Thymus (tissue), 14 donors: ENCODE data around the gene RBCK1. TPM values are rescaled to one million over a fixed set of nuclear protein-coding genes. Genes with fewer than 3 reads are reported as not detected.

Experiments used
- DNase-seq, 9 donors: peaks; one replicate each; pipeline ENCODE4 v3.0.0-alpha.2; 2013; ENCODE audit warnings: low spot score in 9 of 9, low read depth in 6 of 9, missing footprints in 1 of 9
- H3K27ac ChIP-seq, 2 donors: one replicate each; pipeline ENCODE4 v1.5.1; 2013; ENCODE audit warnings: control low read depth in 1 of 2, low read depth in 1 of 2, low read length in 1 of 2, mild to moderate bottlenecking in 1 of 2, moderate library complexity in 1 of 2
- H3K27me3 ChIP-seq, 2 donors: one replicate each; pipeline ENCODE4 v1.5.1; 2013; ENCODE audit warnings: low read length in 1 of 2; ENCODE audit not compliant: control insufficient read depth in 2 of 2, insufficient read depth in 1 of 2
- H3K36me3 ChIP-seq, 2 donors: one replicate each; pipeline ENCODE4 v1.5.1; 2013; ENCODE audit warnings: low read length in 1 of 2, mild to moderate bottlenecking in 1 of 2, moderate library complexity in 1 of 2; ENCODE audit not compliant: control insufficient read depth in 2 of 2, insufficient read depth in 2 of 2
- H3K4me1 ChIP-seq, 2 donors: one replicate each; pipeline ENCODE4 v1.5.1; 2013; ENCODE audit warnings: low read length in 2 of 2; ENCODE audit not compliant: control insufficient read depth in 2 of 2, insufficient read depth in 2 of 2
- H3K4me3 ChIP-seq, 2 donors: one replicate each; pipeline ENCODE4 v1.5.1; 2013; ENCODE audit warnings: low read length in 2 of 2, control low read depth in 1 of 2, mild to moderate bottlenecking in 1 of 2
- H3K9me3 ChIP-seq, 2 donors: one replicate each; pipeline ENCODE4 v1.5.1; 2013; ENCODE audit warnings: low read length in 1 of 2, mild to moderate bottlenecking in 1 of 2; ENCODE audit not compliant: control insufficient read depth in 2 of 2, insufficient read depth in 1 of 2
- WGBS: extraction: QIAGEN DNeasy Blood & Tissue Kit; methylation state at CpG from one replicate; pipeline ENCODE4 v1.1.7; 2013; 5-methylcytosine and 5-hydroxymethylcytosine counted together
- long read RNA-seq, 10 donors: transcript quantifications; one replicate each; lab custom pipeline, GENCODE V29; 2026
- polyA plus RNA-seq: library from polyadenylated mRNA; stranded (reverse); fragments of 200-250 nt; gene quantifications from one replicate; pipeline ENCODE4 v1.2.3, GENCODE V29; 2013
- total RNA-seq: library from RNA; stranded (reverse); fragments of 120-200 nt; gene quantifications from one replicate; pipeline ENCODE4 v1.2.4, GENCODE V29; 2013
- donor health status: healthy.

The RBCK1 gene
- 53.2 TPM for total RNA-seq
- 140 TPM for polyA plus RNA-seq
- long read RNA-seq, donor 1, partial matches to known transcripts = 0 of 1 reads
- long read RNA-seq, donor 1, other reads (novel, unspliced or antisense) = 0 of 1 reads
- long read RNA-seq, donor 2, transcript RBCK1-213 (3 exons, 1,200 nt) = minor isoform, 25 of 88 reads
- long read RNA-seq, donor 2, transcript RBCK1-202 (12 exons, 2,774 nt) = major isoform, 27 of 88 reads
- long read RNA-seq, donor 2, partial matches to known transcripts = 27 of 88 reads
- long read RNA-seq, donor 2, other reads (novel, unspliced or antisense) = 0 of 88 reads
- long read RNA-seq, donor 3, transcript RBCK1-213 (3 exons, 1,200 nt) = major isoform, 25 of 54 reads
- long read RNA-seq, donor 3, transcript RBCK1-202 (12 exons, 2,774 nt) = minor isoform, 16 of 54 reads
- long read RNA-seq, donor 3, partial matches to known transcripts = 7 of 54 reads
- long read RNA-seq, donor 3, other reads (novel, unspliced or antisense) = 0 of 54 reads
- long read RNA-seq, donor 4, transcript RBCK1-213 (3 exons, 1,200 nt) = major isoform, 8 of 29 reads
- long read RNA-seq, donor 4, transcript RBCK1-202 (12 exons, 2,774 nt) = major isoform, 8 of 29 reads
- long read RNA-seq, donor 4, partial matches to known transcripts = 12 of 29 reads
- long read RNA-seq, donor 4, other reads (novel, unspliced or antisense) = 0 of 29 reads
- long read RNA-seq, donor 5, transcript RBCK1-202 (12 exons, 2,774 nt) = minor isoform, 15 of 92 reads
- long read RNA-seq, donor 5, transcript RBCK1-213 (3 exons, 1,200 nt) = major isoform, 26 of 92 reads
- long read RNA-seq, donor 5, partial matches to known transcripts = 38 of 92 reads
- long read RNA-seq, donor 5, other reads (novel, unspliced or antisense) = 0 of 92 reads
- long read RNA-seq, donor 6, transcript RBCK1-213 (3 exons, 1,200 nt) = major isoform, 12 of 27 reads
- long read RNA-seq, donor 6, transcript RBCK1-202 (12 exons, 2,774 nt) = minor isoform, 8 of 27 reads
- long read RNA-seq, donor 6, partial matches to known transcripts = 0 of 27 reads
- long read RNA-seq, donor 6, other reads (novel, unspliced or antisense) = 0 of 27 reads
- long read RNA-seq, donor 7, transcript RBCK1-213 (3 exons, 1,200 nt) = major isoform, 11 of 19 reads
- long read RNA-seq, donor 7, partial matches to known transcripts = 0 of 19 reads
- long read RNA-seq, donor 7, other reads (novel, unspliced or antisense) = 0 of 19 reads
- long read RNA-seq, donor 8, transcript RBCK1-213 (3 exons, 1,200 nt) = major isoform, 5 of 9 reads
- long read RNA-seq, donor 8, partial matches to known transcripts = 0 of 9 reads
- long read RNA-seq, donor 8, other reads (novel, unspliced or antisense) = 0 of 9 reads
- long read RNA-seq, donor 9, transcript RBCK1-213 (3 exons, 1,200 nt) = major isoform, 13 of 20 reads
- long read RNA-seq, donor 9, partial matches to known transcripts = 0 of 20 reads
- long read RNA-seq, donor 9, other reads (novel, unspliced or antisense) = 0 of 20 reads
- long read RNA-seq, donor 10, transcript RBCK1-213 (3 exons, 1,200 nt) = major isoform, 16 of 38 reads
- long read RNA-seq, donor 10, transcript RBCK1-202 (12 exons, 2,774 nt) = minor isoform, 9 of 38 reads
- long read RNA-seq, donor 10, partial matches to known transcripts = 7 of 38 reads
- long read RNA-seq, donor 10, other reads (novel, unspliced or antisense) = 0 of 38 reads

DNA sequence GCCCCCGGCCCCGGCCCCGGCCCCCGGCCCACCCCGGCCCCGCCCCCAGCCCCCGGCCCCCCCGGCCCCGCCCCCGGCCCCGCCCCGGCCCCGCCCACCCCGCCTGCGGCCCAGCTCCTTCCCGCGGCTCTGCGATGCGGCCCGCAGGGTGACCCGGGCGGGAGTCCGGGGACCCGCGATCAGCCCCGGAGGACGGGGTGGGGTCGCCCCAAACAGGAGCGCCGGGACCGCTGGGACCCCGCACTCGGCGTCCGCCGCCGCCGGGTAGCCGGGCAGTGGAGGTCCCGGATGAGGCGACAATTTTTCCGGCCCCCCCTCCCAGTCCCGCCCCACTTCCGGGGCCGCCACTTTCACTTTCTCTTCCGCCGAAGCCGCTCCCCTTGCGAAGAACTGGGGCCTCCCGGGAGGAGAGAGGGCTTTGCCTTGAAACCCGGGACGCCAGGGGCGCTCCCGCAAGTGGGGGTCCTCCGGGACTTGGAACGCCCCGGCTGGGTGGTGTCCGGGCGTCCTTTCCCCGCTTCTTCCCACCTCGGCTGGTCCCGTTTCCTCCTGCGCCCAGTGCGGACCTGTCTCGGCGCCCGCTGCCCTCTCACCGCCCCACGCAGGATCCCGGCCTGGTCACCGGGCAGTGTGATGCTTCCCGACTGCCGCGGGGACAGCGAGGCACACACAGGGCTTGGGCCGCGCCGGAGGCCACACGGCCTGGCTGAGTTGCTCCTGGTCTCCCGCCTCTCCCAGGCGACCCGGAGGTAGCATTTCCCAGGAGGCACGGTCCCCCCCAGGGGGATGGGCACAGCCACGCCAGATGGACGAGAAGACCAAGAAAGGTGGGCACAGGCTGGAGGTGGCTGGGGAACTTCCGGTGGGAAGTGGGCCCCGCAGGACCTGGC, at the start of gene RBCK1:
Gene RBCK1 (plus strand): TSS at position 347 of the 890 bp plus-strand sequence. CDS start 459 bp downstream, at position 806.
- under 1% methylated on average over 77 of the region's 87 CpGs for WGBS
- Histone ChIP-seq H3K27ac (peak within 1 kb of the TSS; percentile 92 to 98), H3K4me1 (peaks cover 25 to 28% of the 10 kb centered on the region in 2 donors), H3K36me3 (peaks cover 12 to 19% of the 10 kb centered on the region in 2 donors), H3K27me3 (no peaks in the 10 kb centered on the region), H3K4me3 (peak within 1 kb of the TSS; percentile 98), H3K9me3 (peaks cover 1 to 5% of the 10 kb centered on the region in 2 donors)
- peak in 8 of 9 donors; percentile 71 to 95 (median 85) for DNase-seq

DNA sequence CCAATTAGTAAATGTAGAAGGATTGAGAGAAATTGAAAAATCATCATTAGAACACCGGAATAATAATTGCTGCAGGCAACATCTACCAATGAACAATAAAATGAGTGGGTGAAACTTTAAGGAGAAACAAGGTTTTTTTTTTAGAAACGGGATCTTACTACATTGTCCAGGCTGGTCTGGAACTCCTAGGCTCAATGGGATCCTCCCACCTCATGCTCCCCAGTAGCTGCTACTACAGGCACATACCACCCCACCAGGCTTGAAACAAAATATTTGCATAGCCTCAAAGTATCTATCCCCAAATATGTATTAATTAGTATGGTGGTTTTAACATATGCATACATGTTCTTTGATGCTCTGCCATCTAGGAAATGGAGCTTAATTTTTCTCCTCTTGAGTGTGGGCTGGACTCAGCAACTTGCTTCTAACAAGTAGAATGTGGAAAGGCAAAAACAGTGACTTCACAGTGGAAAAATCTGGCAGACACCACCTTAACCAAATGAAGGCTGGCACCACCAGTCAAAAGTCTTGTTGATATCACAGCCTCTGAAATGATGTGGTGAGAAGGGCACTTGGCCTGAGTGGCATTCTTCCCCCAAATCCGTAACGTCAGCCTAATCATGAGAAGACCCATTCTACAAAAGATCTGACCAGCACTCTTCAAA, 49.1 kb upstream of the RBCK1 start:
- no peak overlapping the region for H3K4me3 ChIP-seq

GRCh38 chr20:361561-361960, 46.5 kb upstream of the RBCK1 start:
- Histone ChIP-seq H3K36me3 (no peaks in the 10 kb centered on the region), H3K4me3 (no peak overlapping the region), H3K27ac (no peak overlapping the region), H3K27me3 (no peaks in the 10 kb centered on the region), H3K4me1 (peaks cover 11 to 18% of the 10 kb centered on the region in 2 donors), H3K9me3 (no peaks in the 10 kb centered on the region)
- no peak for DNase-seq
- WGBS = 95% methylated on average over 8 of the region's 8 CpGs

More for the DNA sequence above, 49.1 kb upstream of the RBCK1 start:
- Histone ChIP-seq H3K36me3 (no peaks in the 10 kb centered on the region), H3K27me3 (no peaks in the 10 kb centered on the region), H3K9me3 (no peaks in the 10 kb centered on the region), H3K27ac (no peak overlapping the region), H3K4me1 (peaks cover 0 to 3% of the 10 kb centered on the region in 2 donors)
- 97% methylated on average over 4 of the region's 4 CpGs for WGBS
- no peak for DNase-seq

- 72% methylated on average over 13 of the region's 13 CpGs for WGBS
- H3K4me3 ChIP-seq = no peak overlapping the region
- no peaks in the 10 kb centered on the region for H3K9me3 ChIP-seq
- DNase-seq = no peak
- H3K4me1 ChIP-seq = peaks cover 11 to 21% of the 10 kb centered on the region in 2 donors
- H3K27ac ChIP-seq = no peak overlapping the region
- H3K36me3 ChIP-seq = no peaks in the 10 kb centered on the region
- H3K27me3 ChIP-seq = no peaks in the 10 kb centered on the region
Measured at GRCh38 chr20:362271-363254, 45.5 kb upstream of the RBCK1 start.

- no peak for DNase-seq
- Histone ChIP-seq H3K9me3 (no peaks in the 10 kb centered on the region), H3K27ac (no peak overlapping the region), H3K36me3 (no peaks in the 10 kb centered on the region), H3K4me3 (no peak overlapping the region), H3K4me1 (peaks cover 11 to 21% of the 10 kb centered on the region in 2 donors), H3K27me3 (no peaks in the 10 kb centered on the region)
- WGBS = 92% methylated on average over 13 of the region's 13 CpGs
Measured at GRCh38 chr20:363319-364078, 44.6 kb upstream of the RBCK1 start.

DNA sequence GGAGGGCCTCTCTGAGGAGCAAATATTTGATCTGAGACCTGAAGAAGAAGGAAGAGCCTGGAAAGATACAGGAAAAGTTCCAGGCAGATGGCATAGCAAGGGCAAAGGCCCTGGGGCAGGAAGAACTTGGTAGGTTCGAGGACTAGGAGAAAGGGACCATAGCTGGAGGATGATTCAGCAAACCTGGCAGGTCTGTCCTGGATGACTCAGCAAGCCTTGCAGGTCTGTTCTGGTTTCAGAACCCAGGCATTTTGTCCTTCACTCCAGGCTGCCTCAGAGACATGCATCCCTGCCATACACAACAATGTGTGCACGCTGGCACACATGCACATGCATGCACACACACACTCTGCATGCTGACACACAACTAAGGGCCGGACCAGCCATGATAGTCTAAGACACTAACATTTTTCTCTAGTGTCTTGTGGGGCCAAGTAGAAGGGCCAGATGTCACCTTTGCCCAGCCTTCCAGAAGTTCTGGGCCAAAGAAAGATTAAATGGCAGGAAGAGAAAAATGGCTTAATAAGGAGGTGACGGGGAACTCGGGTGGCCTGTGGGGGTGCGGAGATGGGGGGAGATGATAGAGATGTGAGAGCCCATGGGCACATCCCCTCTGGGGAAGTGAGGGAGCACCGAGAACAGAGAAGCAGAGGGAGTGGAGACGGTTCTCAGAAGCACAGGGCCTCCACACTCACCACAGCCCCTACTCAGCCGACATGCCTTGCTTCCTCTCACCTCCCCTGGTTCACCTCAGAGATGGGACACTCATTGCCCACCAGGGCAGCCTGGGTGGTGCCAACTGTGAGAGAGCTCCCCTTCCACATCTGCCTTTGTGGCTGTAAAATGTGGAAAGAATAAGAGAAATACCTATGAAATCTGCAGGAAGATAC, 42.9 kb upstream of the RBCK1 start:
- H3K9me3 ChIP-seq = no peaks in the 10 kb centered on the region

More for the DNA sequence above, 42.9 kb upstream of the RBCK1 start:
- Histone ChIP-seq H3K4me3 (no peak overlapping the region), H3K27me3 (no peaks in the 10 kb centered on the region), H3K27ac (no peak overlapping the region), H3K4me1 (peaks cover 11 to 21% of the 10 kb centered on the region in 2 donors), H3K36me3 (no peaks in the 10 kb centered on the region)
- 64% methylated on average over 9 of the region's 9 CpGs for WGBS
- peak in 1 of 9 donors; percentile 41 for DNase-seq
